ENCODE measurements around the gene TMEM237. TPM values are rescaled to one million over a fixed set of nuclear protein-coding genes. Genes with fewer than 3 reads are reported as not detected.
"Not testable (repeated sequence)": the region's sequence is repeated elsewhere in the genome, so short reads cannot be mapped to it uniquely, and the experiment has no call there.

TMEM237 gene, protein sequence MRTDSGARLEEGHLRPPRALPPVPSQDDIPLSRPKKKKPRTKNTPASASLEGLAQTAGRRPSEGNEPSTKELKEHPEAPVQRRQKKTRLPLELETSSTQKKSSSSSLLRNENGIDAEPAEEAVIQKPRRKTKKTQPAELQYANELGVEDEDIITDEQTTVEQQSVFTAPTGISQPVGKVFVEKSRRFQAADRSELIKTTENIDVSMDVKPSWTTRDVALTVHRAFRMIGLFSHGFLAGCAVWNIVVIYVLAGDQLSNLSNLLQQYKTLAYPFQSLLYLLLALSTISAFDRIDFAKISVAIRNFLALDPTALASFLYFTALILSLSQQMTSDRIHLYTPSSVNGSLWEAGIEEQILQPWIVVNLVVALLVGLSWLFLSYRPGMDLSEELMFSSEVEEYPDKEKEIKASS
- 10 to 100 TPM; 16.8 to 20.9 TPM for total RNA-seq

GRCh38 chr2:201643216-201643890, at the start of gene TMEM237:
Gene TMEM237 (minus strand): TSS chr2:201643503. CDS start chr2:201643400, 103 bp downstream.
- DNase-seq: peak; percentile 71

GRCh38 chr2:201685156-201685555, 41.9 kb upstream of the TMEM237 start:
- ATAC-seq (ENCODE audit: low read depth) (no peak), DNase-seq (no peak)
- Mint-ChIP-seq H3K9me3 (peaks cover 3% of the 10 kb centered on the region), H3K4me1 (no peaks in the 10 kb centered on the region), H3K4me3 (no peak overlapping the region), H3K27me3 (peaks cover 22% of the 10 kb centered on the region), H3K27ac (no peak overlapping the region), H3K36me3 (no peaks in the 10 kb centered on the region)
- POLR2A ChIA-PET: no interaction called here

More at GRCh38 chr2:201643216-201643890, at the start of gene TMEM237:
- Mint-ChIP-seq H3K4me1 (peaks cover 15% of the 10 kb centered on the region), H3K36me3 (no peaks in the 10 kb centered on the region), H3K4me3 (peak within 1 kb of the TSS; percentile 97), H3K27ac (peak within 1 kb of the TSS; percentile 98), H3K9me3 (no peaks in the 10 kb centered on the region), H3K27me3 (no peaks in the 10 kb centered on the region)
- POLR2A ChIA-PET: interaction anchor here (0.6 to 3.1 kb wide), 6 partner anchors 11 to 594 kb away, joined by 3 to 22 read pairs (median 6); partner anchors contain the start of genes ALS2, STRADB and TRAK2
- peak; percentile 59 for ATAC-seq (ENCODE audit: low read depth)

- H3K9me3 Mint-ChIP-seq: peaks cover 3% of the 10 kb centered on the region
- peaks cover 17% of the 10 kb centered on the region for H3K27me3 Mint-ChIP-seq
- H3K4me1 Mint-ChIP-seq: no peaks in the 10 kb centered on the region
- no peak for ATAC-seq (ENCODE audit: low read depth)
- POLR2A ChIA-PET: no interaction called here
- H3K36me3 Mint-ChIP-seq: no peaks in the 10 kb centered on the region
- no peak overlapping the region for H3K27ac Mint-ChIP-seq
- DNase-seq: no peak
- H3K4me3 Mint-ChIP-seq: no peak overlapping the region
Measured at GRCh38 chr2:201680743-201681142, 37.4 kb upstream of the TMEM237 start.

DNA sequence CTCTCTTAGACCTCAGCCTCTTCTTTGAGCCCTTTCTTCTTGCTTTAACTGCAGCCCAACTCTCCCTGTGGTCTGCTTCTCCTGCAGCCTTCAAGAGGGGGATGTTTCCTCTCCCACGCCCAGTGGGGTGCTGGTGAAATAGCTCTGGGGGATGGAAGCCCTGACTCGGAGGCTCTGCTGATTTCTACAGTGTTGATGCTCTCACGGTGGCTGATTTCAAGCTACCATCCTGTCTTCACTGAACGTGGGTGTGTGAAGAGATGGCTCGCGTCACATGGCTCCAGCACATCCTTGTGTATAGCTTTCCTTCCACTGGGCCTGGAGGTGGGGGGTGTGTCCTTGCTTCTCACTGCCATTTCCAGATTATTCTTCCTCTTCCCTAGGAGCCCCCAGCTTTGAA, 35.1 kb upstream of the TMEM237 start:
- Mint-ChIP-seq H3K27me3 (peaks cover 9% of the 10 kb centered on the region), H3K4me1 (peaks cover 4% of the 10 kb centered on the region), H3K27ac (no peak overlapping the region), H3K4me3 (no peak overlapping the region), H3K9me3 (peaks cover 3% of the 10 kb centered on the region), H3K36me3 (no peaks in the 10 kb centered on the region)
- POLR2A ChIA-PET: no interaction called here
- DNase-seq (no peak), ATAC-seq (ENCODE audit: low read depth) (no peak)

DNA sequence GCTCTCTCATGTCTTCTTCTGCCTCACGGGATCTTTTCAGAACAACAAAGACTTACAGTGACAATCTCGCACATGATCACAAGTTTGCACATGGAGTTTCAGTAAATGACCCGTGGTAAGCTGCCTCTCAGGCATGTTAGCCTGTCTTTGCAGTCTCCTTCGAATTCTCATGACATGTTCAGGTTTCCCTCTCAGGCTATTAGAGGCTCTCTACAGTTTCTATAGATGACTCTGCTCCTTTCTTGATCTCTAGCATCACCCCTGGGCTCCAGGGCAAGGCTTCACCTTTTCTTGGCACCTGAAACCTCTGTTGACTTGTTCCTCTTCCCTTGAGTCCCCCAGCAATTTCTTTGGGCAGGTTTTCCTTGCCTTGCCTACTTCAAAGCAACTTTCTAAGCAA, 32.2 kb upstream of the TMEM237 start:
- H3K36me3 Mint-ChIP-seq: no peaks in the 10 kb centered on the region
- DNase-seq (no peak), ATAC-seq (ENCODE audit: low read depth) (no peak)
- no peak overlapping the region for H3K4me3 Mint-ChIP-seq
- no peaks in the 10 kb centered on the region for H3K9me3 Mint-ChIP-seq
- POLR2A ChIA-PET: no interaction called here
- no peak overlapping the region for H3K27ac Mint-ChIP-seq
- peaks cover 4% of the 10 kb centered on the region for H3K4me1 Mint-ChIP-seq
- peaks cover 13% of the 10 kb centered on the region for H3K27me3 Mint-ChIP-seq

DNA sequence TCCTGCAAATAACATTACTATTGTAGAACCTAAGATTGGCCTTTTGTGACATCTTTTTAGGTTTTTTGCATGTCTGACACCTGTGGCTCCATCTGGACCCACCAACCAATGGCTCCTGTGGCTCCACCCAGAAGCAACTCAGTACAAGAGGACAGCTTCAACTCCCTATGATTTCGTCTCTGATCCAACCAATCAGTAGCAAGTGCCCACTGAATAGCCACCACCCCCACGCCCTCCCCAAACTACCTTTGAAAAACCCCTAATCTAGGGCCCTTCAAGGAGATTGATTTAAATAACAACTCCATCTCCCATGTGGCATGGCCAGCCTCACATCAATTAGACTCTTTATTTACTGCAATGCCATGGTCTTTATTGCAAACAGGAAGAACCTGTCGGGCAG, 31.5 kb upstream of the TMEM237 start:
- peaks cover 4% of the 10 kb centered on the region for H3K4me1 Mint-ChIP-seq
- DNase-seq (no peak), ATAC-seq (ENCODE audit: low read depth) (no peak)
- no peak overlapping the region for H3K27ac Mint-ChIP-seq
- no peaks in the 10 kb centered on the region for H3K9me3 Mint-ChIP-seq
- H3K36me3 Mint-ChIP-seq: no peaks in the 10 kb centered on the region
- H3K4me3 Mint-ChIP-seq: no peak overlapping the region
- peaks cover 17% of the 10 kb centered on the region for H3K27me3 Mint-ChIP-seq
- POLR2A ChIA-PET: no interaction called here

DNA sequence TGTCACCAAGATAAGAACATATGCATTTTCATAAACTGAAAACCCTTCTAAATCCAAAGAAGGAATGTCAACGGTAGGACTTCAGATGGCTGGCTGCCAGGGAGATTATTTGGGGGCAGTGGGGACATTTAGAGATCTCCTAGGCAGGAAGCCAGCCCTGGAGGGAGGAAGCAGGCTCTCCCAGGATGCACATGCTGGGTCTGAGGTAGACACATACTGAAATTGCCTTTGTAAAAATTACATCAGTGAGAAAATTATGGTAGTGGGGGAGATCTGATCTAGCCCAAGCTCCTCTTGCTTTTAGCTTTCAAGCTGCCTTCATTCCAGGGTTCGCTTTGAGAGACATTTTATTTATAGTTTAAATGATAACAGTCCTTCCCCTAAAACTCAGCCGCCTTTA, 31.0 kb upstream of the TMEM237 start:
- H3K4me3 Mint-ChIP-seq: no peak overlapping the region
- H3K27ac Mint-ChIP-seq: peak overlapping the region; percentile 27
- no peak for DNase-seq
- H3K27me3 Mint-ChIP-seq: peaks cover 19% of the 10 kb centered on the region
- no peaks in the 10 kb centered on the region for H3K9me3 Mint-ChIP-seq
- H3K36me3 Mint-ChIP-seq: no peaks in the 10 kb centered on the region
- peaks cover 4% of the 10 kb centered on the region for H3K4me1 Mint-ChIP-seq
- peak; percentile 45 for ATAC-seq (ENCODE audit: low read depth)
- POLR2A ChIA-PET: no interaction called here

GRCh38 chr2:201673546-201673945, 30.2 kb upstream of the TMEM237 start:
- Mint-ChIP-seq H3K27ac (no peak overlapping the region), H3K9me3 (no peaks in the 10 kb centered on the region), H3K4me3 (no peak overlapping the region), H3K4me1 (peaks cover 4% of the 10 kb centered on the region), H3K27me3 (peaks cover 19% of the 10 kb centered on the region), H3K36me3 (no peaks in the 10 kb centered on the region)
- POLR2A ChIA-PET: no interaction called here
- ATAC-seq (ENCODE audit: low read depth): no peak
- DNase-seq: no peak

DNA sequence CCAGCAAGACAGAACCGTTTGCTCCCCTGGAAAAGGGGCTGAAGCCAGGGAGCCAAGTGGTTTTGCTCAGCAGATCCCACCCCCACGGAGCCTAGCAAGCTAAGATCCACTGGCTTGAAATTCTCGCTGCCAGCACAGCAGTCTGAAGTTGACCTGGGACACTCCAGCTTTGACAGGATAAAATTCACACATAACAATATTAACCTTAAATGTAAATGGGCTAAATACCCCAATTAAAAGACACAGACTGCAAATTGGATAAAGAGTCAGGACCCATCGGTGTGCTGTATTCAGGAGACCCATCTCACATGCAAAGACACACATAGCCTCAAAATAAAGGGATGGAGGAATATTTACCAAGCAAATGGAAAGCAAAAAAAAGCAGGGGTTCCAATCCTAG, 27.9 kb upstream of the TMEM237 start:
- ATAC-seq (ENCODE audit: low read depth); H3K27ac Mint-ChIP-seq; H3K36me3 Mint-ChIP-seq; H3K4me3 Mint-ChIP-seq; H3K9me3 Mint-ChIP-seq; H3K4me1 Mint-ChIP-seq; DNase-seq; POLR2A ChIA-PET: not testable (repeated sequence)
- H3K27me3 Mint-ChIP-seq: peaks cover 19% of the 10 kb centered on the region

GRCh38 chr2:201669865-201670264, 26.6 kb upstream of the TMEM237 start:
- no peaks in the 10 kb centered on the region for H3K36me3 Mint-ChIP-seq

DNA sequence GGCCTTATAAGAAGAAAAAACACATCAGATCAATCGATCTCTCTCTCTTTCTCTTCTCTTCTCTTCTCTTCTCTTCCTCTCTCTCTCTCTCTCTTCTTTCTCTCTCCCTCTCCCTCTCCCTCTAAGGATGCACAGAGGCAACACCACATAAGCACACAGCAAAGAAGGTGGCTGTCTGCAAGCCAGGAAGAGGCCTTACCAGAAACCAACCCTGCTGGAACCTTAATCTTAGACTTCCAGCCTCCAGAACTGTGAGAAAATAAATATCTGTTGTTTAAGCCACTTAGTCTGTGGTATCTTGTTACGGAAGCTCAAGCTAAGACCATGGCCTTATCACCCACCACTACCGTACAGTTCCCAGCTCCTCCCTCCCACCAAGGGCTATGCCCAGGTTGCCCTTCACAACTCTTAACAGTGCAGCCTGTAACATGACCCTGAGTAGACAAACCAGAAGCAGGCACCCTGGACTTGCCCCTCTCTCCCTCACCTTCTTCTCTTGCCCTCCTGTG, 25.2 kb upstream of the TMEM237 start:
- no peaks in the 10 kb centered on the region for H3K36me3 Mint-ChIP-seq
- H3K4me3 Mint-ChIP-seq: no peak overlapping the region
- no peak for ATAC-seq (ENCODE audit: low read depth)
- H3K27ac Mint-ChIP-seq: no peak overlapping the region
- H3K4me1 Mint-ChIP-seq: no peaks in the 10 kb centered on the region
- no peak for DNase-seq
- no peaks in the 10 kb centered on the region for H3K9me3 Mint-ChIP-seq
- POLR2A ChIA-PET: no interaction called here
- peaks cover 19% of the 10 kb centered on the region for H3K27me3 Mint-ChIP-seq

More at GRCh38 chr2:201669865-201670264, 26.6 kb upstream of the TMEM237 start:
- Mint-ChIP-seq H3K9me3 (no peaks in the 10 kb centered on the region), H3K27ac (no peak overlapping the region), H3K4me3 (no peak overlapping the region), H3K27me3 (peaks cover 19% of the 10 kb centered on the region), H3K4me1 (peaks cover 4% of the 10 kb centered on the region)
- POLR2A ChIA-PET: no interaction called here
- ATAC-seq (ENCODE audit: low read depth) (no peak), DNase-seq (no peak)

DNA sequence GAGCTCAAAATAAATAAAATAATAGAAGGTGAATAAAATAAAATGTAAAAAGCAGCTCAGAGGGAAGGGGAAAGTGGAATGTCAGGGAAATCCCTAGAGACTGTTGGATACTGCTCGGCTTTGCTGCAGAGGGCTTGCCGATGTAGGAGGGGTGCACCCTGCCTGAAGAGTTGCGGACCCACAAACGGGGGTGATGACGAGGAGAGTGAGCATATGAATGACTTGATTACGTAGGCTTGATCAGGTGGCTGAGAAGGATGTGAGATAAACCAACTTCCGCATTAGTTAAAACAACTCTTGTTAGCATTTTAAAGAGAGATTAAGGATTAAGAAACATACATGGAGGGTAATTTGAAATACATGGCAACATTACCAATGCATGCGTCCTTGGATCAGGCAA, 21.0 kb upstream of the TMEM237 start:
- DNase-seq (no peak), ATAC-seq (ENCODE audit: low read depth) (no peak)
- no peaks in the 10 kb centered on the region for H3K36me3 Mint-ChIP-seq
- H3K27me3 Mint-ChIP-seq: peaks cover 3% of the 10 kb centered on the region
- no peaks in the 10 kb centered on the region for H3K9me3 Mint-ChIP-seq
- H3K4me1 Mint-ChIP-seq: peaks cover 3% of the 10 kb centered on the region
- no peak overlapping the region for H3K4me3 Mint-ChIP-seq
- no peak overlapping the region for H3K27ac Mint-ChIP-seq
- POLR2A ChIA-PET: no interaction called here

- POLR2A ChIA-PET: no interaction called here
- no peaks in the 10 kb centered on the region for H3K9me3 Mint-ChIP-seq
- H3K4me1 Mint-ChIP-seq: peaks cover 3% of the 10 kb centered on the region
- no peak for ATAC-seq (ENCODE audit: low read depth)
- H3K27ac Mint-ChIP-seq: no peak overlapping the region
- no peak for DNase-seq
- H3K27me3 Mint-ChIP-seq: peaks cover 5% of the 10 kb centered on the region
- no peak overlapping the region for H3K4me3 Mint-ChIP-seq
- H3K36me3 Mint-ChIP-seq: no peaks in the 10 kb centered on the region
Measured at GRCh38 chr2:201661366-201661765, 18.1 kb upstream of the TMEM237 start.
